ENCODE results near the gene TNFRSF8. TPM values are rescaled to one million over a fixed set of nuclear protein-coding genes. Genes with fewer than 3 reads are reported as not detected.
A peak's percentile ranks its signal among the peaks of the same experiment; 100 is the strongest.

The TNFRSF8 gene
- total RNA-seq, 2 experiments from 2014 or later: 0.14 TPM; not detected in 1

DNA sequence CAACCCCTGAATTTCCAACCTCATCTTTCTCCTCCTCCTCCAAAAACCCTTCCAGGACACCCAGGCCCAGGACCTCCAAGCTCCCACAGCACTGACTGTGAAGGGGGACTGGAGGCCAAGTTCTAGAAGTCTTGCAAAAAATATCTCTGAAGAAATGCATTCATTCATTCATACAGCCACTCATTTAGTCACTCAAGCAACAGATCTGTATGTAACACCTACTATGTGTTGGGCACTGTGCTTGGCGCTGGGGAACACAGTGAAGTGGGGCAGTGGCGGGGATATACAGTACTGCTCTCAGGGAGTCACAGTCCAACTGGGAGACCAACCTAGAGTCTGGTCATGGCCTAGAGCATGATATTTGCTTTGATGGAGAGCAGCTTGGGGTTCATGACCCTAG, 88.4 kb downstream of the TNFRSF8 start:
- Mint-ChIP-seq H3K9me3 (no peaks in the 10 kb centered on the region), H3K27ac (peak overlapping the region; percentile 96), H3K36me3 (ENCODE audit: low read depth) (no peaks in the 10 kb centered on the region), H3K4me1 (ENCODE audit: low read depth) (peaks cover 89% of the 10 kb centered on the region), H3K27me3 (no peaks in the 10 kb centered on the region), H3K4me3 (peak overlapping the region; percentile 83)
- H3K4me3 ChIP-seq (ENCODE audit: low read length): peak overlapping the region; percentile 37
- DNase-seq (no peak), ATAC-seq (ENCODE audit: poor library complexity) (no peak)
- no peaks in the 10 kb centered on the region for H3K36me3 ChIP-seq (ENCODE audit: insufficient read depth, low read length)
- TF ChIP-seq, protein P1, sequence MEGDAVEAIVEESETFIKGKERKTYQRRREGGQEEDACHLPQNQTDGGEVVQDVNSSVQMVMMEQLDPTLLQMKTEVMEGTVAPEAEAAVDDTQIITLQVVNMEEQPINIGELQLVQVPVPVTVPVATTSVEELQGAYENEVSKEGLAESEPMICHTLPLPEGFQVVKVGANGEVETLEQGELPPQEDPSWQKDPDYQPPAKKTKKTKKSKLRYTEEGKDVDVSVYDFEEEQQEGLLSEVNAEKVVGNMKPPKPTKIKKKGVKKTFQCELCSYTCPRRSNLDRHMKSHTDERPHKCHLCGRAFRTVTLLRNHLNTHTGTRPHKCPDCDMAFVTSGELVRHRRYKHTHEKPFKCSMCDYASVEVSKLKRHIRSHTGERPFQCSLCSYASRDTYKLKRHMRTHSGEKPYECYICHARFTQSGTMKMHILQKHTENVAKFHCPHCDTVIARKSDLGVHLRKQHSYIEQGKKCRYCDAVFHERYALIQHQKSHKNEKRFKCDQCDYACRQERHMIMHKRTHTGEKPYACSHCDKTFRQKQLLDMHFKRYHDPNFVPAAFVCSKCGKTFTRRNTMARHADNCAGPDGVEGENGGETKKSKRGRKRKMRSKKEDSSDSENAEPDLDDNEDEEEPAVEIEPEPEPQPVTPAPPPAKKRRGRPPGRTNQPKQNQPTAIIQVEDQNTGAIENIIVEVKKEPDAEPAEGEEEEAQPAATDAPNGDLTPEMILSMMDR (IDR thresholded peaks at IDR 0.05): no peak
- peaks cover 92% of the 10 kb centered on the region for H3K4me1 ChIP-seq (ENCODE audit: insufficient read depth, low read length)
- no peaks in the 10 kb centered on the region for H3K27me3 ChIP-seq (ENCODE audit: control insufficient read depth in 1 of 2, insufficient read depth in 2 of 2, low read length in 2 of 2)
- H3K9me3 ChIP-seq (ENCODE audit: control insufficient read depth in 1 of 2, insufficient read depth in 1 of 2, low read length in 2 of 2): peaks cover 0 to 4% of the 10 kb centered on the region in 2 experiments
- H3K27ac ChIP-seq (ENCODE audit: low read depth in 1 of 2, low read length in 2 of 2): peak overlapping the region; percentile 58 to 87
- intact Hi-C loops (cut with DNase I, micrococcal nuclease): no loop called here
- ChIA-PET POLR2A (interaction anchor here (1.0 to 3.8 kb wide), 9 partner anchors 10 to 243 kb away, joined by 3 to 62 read pairs (median 21); partner anchors contain the start of gene TNFRSF1B), CTCF (interaction anchor here (6.4 kb wide), 1 partner anchor 27 kb away, joined by 37 read pairs; no protein-coding TSS in a partner anchor)

DNA sequence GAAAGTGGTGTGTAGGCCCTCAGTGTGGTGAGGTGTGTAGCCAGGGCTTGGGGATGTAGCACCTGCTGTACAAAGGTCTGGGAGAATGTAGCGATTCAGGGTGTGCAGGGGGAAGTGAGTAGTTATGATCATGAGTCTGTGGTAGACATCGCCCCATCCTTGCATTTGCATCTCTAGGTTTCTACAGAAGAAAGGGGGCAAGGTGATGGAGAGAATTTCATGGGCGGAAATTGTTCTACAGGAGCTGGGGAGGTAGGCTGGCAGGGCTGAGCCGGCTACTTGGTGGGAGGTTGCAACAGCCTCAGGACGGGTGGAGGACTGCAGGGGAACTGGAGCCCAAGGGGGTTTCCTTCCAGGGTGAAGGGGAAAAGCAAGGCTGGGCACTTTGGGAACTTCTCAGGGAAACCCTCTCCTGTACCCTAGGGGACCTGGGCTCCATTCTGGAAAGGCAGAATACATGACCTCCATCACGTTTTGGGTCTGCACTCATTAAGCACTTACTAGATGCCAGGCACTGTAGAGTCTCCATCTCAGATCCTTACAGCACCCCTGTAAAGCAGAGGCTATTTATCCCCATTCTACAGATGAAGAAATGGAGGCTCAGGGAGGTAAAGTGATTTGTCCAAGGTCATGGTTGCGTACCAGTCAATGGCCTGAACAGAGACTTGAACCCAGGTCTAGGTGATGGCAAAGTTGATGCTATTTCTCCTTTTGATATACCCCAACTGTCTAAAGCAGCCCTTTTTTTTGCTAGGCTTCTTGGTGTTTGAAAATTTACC, 89.2 kb downstream of the TNFRSF8 start:
- ChIA-PET POLR2A (interaction anchor here (0.8 to 1.4 kb wide), 3 partner anchors 9 to 19 kb away, joined by 3 to 6 read pairs (median 4); partner anchors contain the start of gene TNFRSF1B), CTCF (interaction anchor here (1.6 kb wide), 1 partner anchor 10 kb away, joined by 3 read pairs; no protein-coding TSS in a partner anchor)
- Histone ChIP-seq H3K36me3 (ENCODE audit: insufficient read depth, low read length) (no peaks in the 10 kb centered on the region), H3K4me1 (ENCODE audit: insufficient read depth, low read length) (peaks cover 88% of the 10 kb centered on the region), H3K9me3 (ENCODE audit: control insufficient read depth in 1 of 2, insufficient read depth in 1 of 2, low read length in 2 of 2) (peaks cover 0 to 4% of the 10 kb centered on the region in 2 experiments), H3K4me3 (ENCODE audit: low read length) (no peak overlapping the region), H3K27me3 (ENCODE audit: control insufficient read depth in 1 of 2, insufficient read depth in 2 of 2, low read length in 2 of 2) (no peaks in the 10 kb centered on the region), H3K27ac (ENCODE audit: low read depth in 1 of 2, low read length in 2 of 2) (peak overlapping the region; percentile 58 to 87)
- no peaks in the 10 kb centered on the region for H3K36me3 Mint-ChIP-seq (ENCODE audit: low read depth)
- peak overlapping the region; percentile 59 for H3K4me3 Mint-ChIP-seq
- DNase-seq (peak in 3 of 14 experiments; percentile 46 to 50 (median 47)), ATAC-seq (ENCODE audit: poor library complexity) (no peak)
- peak overlapping the region; percentile 96 for H3K27ac Mint-ChIP-seq
- no peaks in the 10 kb centered on the region for H3K9me3 Mint-ChIP-seq
- no peaks in the 10 kb centered on the region for H3K27me3 Mint-ChIP-seq
- H3K4me1 Mint-ChIP-seq (ENCODE audit: low read depth): peaks cover 86% of the 10 kb centered on the region
- TF ChIP-seq, protein P1 (IDR thresholded peaks at IDR 0.05): no peak
- intact Hi-C loops (cut with DNase I, micrococcal nuclease): no loop called here

DNA sequence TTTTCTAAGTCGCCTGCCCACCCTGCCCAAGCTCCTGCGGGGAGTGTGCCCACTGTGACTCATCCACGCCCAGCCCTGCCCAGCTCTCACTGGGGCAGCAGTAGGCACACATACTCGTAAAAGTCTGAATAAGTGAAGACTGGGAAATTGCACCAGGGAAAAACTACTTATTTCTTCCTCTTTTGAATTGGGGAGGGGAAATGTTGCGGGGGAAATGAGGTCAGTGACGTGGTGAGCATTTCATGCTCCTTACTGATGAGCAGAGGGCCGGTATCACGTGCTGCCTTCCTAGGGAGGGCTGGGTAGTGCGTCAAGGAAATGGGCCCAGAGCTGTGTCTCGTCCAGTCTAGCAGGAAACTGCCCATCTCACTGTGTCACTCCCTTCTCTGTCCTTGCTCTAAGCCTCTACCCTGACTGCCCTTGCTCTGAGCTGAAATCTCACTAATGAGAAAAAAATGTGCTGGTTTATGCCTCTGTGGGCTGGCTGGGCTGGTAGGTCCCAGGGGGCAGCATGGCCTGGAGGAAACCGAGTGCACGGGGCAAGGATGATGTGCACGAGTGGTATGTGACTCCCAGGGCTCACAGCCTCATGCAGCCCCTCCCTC, 90.2 kb downstream of the TNFRSF8 start:
- ChIA-PET CTCF (interaction anchor here (1.6 kb wide), 1 partner anchor 11 kb away, joined by 3 read pairs; no protein-coding TSS in a partner anchor), POLR2A (interaction anchor here (0.8 to 1.4 kb wide), 3 partner anchors 8 to 20 kb away, joined by 3 to 6 read pairs (median 4); partner anchors contain the start of gene TNFRSF1B)
- intact Hi-C loops (cut with DNase I, micrococcal nuclease): no loop called here
- H3K9me3 ChIP-seq (ENCODE audit: control insufficient read depth in 1 of 2, insufficient read depth in 1 of 2, low read length in 2 of 2): peaks cover 0 to 4% of the 10 kb centered on the region in 2 experiments
- peak in 4 of 14 experiments; percentile 37 to 85 (median 78) for DNase-seq
- H3K36me3 Mint-ChIP-seq (ENCODE audit: low read depth): no peaks in the 10 kb centered on the region
- peak overlapping the region; percentile 96 for H3K27ac Mint-ChIP-seq
- peaks cover 88% of the 10 kb centered on the region for H3K4me1 ChIP-seq (ENCODE audit: insufficient read depth, low read length)
- peak; percentile 16 for ATAC-seq (ENCODE audit: poor library complexity)
- no peak overlapping the region for H3K4me3 ChIP-seq (ENCODE audit: low read length)
- TF ChIP-seq, protein P1 (IDR thresholded peaks at IDR 0.05): no peak
- peak overlapping the region; percentile 38 to 87 for H3K27ac ChIP-seq (ENCODE audit: low read depth in 1 of 2, low read length in 2 of 2)
- H3K27me3 Mint-ChIP-seq: no peaks in the 10 kb centered on the region
- H3K4me1 Mint-ChIP-seq (ENCODE audit: low read depth): peaks cover 86% of the 10 kb centered on the region
- H3K4me3 Mint-ChIP-seq: peak overlapping the region; percentile 16
- H3K9me3 Mint-ChIP-seq: no peaks in the 10 kb centered on the region
- no peaks in the 10 kb centered on the region for H3K27me3 ChIP-seq (ENCODE audit: control insufficient read depth in 1 of 2, insufficient read depth in 2 of 2, low read length in 2 of 2)
- H3K36me3 ChIP-seq (ENCODE audit: insufficient read depth, low read length): no peaks in the 10 kb centered on the region

Measured in CD4-positive, alpha-beta T cell (primary cell).